Measurements from ENCODE around the gene CREBBP.

Gene CREBBP

DNA sequence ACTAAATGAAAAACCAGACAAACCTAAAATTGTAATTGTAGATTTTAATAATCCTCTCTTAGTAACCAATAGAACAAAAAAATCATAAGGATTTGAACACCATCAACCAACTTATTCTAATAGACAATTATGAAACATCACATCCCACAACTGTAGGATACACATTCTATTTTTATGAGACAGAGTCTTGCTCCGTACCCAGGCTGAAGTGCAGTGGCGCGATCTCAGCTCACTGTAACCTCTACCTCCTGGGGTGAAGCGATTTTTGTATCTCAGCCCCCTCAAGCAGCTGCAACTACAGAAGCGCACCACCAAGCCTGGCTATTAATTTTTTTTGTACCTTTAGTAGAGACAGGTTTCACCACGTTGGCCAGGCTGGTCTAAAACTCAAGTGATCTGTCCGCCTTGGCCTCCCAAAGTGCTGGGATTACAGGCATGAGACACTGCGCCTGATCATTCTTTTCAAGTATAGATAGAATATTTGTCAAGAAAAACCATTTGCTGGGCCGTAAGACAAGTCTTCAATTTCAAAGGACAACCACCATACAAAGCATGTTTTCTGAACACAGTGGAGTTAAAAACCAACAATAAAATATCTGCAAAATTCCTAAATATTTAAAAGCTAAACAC is 49.8 kb downstream of the CREBBP start:
- TF ChIP-seq POU2F2 (IDR thresholded peaks at IDR 0.05; ENCODE audit: low read depth, low read length): no peak
- TF ChIP-seq POLR2AphosphoS5 (IDR thresholded peaks at IDR 0.05; ENCODE audit: low read depth, low read length): no peak
- TF ChIP-seq POLR2A (IDR thresholded peaks at IDR 0.05; ENCODE audit: low read depth, low read length): no peak
- TF ChIP-seq PAX5 (IDR thresholded peaks at IDR 0.05; ENCODE audit: insufficient read depth, low read length, severe bottlenecking): no peak
- no peak for TF ChIP-seq TAF1 (IDR thresholded peaks at IDR 0.05; ENCODE audit: low read depth, low read length)
- no peak for TF ChIP-seq SPI1 (IDR thresholded peaks at IDR 0.05; ENCODE audit: low read depth, low read length)
- DNase-seq (ENCODE audit: insufficient read length, low spot score): no peak
- FAIRE-seq: no peak

GRCh38 chr16:3829631-3830536 is 50.6 kb downstream of the CREBBP start:
- TF ChIP-seq POU2F2 (IDR thresholded peaks at IDR 0.05; ENCODE audit: low read depth, low read length): no peak
- no peak for TF ChIP-seq POLR2AphosphoS5 (IDR thresholded peaks at IDR 0.05; ENCODE audit: low read depth, low read length)
- TF ChIP-seq PAX5 (IDR thresholded peaks at IDR 0.05; ENCODE audit: insufficient read depth, low read length, severe bottlenecking): no peak
- TF ChIP-seq SPI1 (IDR thresholded peaks at IDR 0.05; ENCODE audit: low read depth, low read length): no peak
- no peak for TF ChIP-seq TAF1 (IDR thresholded peaks at IDR 0.05; ENCODE audit: low read depth, low read length)
- no peak for TF ChIP-seq POLR2A (IDR thresholded peaks at IDR 0.05; ENCODE audit: low read depth, low read length)
- FAIRE-seq: no peak

DNA sequence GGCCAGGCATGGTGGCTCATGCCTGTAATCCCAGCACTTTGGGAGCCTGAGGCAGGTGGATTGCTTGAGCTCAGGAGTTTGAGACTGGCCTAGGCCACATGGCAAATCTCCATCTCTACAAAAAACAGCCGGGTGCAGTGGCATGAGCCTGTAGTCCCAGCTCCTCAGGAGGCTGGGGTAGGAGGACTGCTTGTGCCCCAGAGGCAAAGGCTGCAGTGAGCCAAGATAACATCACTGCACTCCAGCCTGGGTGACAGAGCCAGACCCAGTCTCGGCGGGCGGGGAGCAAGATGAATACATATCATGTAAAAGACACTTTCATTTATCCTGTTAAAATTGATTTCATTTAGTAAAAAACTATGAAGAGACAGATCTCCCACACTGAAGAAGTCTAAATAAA is 54.6 kb downstream of the CREBBP start:
- DNase-seq (ENCODE audit: insufficient read length, low spot score) (no peak), FAIRE-seq (no peak)
- no peak for TF ChIP-seq POLR2A (IDR thresholded peaks at IDR 0.05; ENCODE audit: low read depth, low read length)
- TF ChIP-seq PAX5 (IDR thresholded peaks at IDR 0.05; ENCODE audit: insufficient read depth, low read length, severe bottlenecking): no peak
- TF ChIP-seq POU2F2 (IDR thresholded peaks at IDR 0.05; ENCODE audit: low read depth, low read length): no peak
- no peak for TF ChIP-seq SPI1 (IDR thresholded peaks at IDR 0.05; ENCODE audit: low read depth, low read length)

More at GRCh38 chr16:3829631-3830536, 50.6 kb downstream of the CREBBP start:
- DNase-seq (ENCODE audit: insufficient read length, low spot score): no peak

DNA sequence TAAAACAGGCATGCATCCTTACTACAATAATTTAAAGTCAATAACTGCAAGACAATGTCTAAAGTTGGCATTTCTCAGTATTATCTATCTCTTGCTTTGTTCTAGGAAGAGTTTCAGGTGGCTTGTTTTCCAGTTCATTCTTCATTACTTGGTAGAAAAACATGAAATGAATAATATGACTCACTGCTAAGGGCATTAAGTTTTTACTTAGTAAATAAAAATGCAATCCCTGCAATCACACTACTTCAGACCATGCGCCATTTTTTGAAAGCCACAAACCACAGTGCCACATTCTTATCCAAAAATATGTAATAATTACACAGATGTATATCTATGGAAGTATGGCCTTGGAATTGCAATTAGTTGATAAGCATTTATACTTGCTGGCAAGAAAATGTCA is 55.4 kb downstream of the CREBBP start:
- no peak for FAIRE-seq
- no peak for DNase-seq (ENCODE audit: insufficient read length, low spot score)
- TF ChIP-seq POLR2AphosphoS5 (IDR thresholded peaks at IDR 0.05; ENCODE audit: low read depth, low read length) (no peak), PAX5 (IDR thresholded peaks at IDR 0.05; ENCODE audit: insufficient read depth, low read length, severe bottlenecking) (no peak), POLR2A (IDR thresholded peaks at IDR 0.05; ENCODE audit: low read depth, low read length) (no peak), SPI1 (IDR thresholded peaks at IDR 0.05; ENCODE audit: low read depth, low read length) (no peak), TAF1 (IDR thresholded peaks at IDR 0.05; ENCODE audit: low read depth, low read length) (no peak), POU2F2 (IDR thresholded peaks at IDR 0.05; ENCODE audit: low read depth, low read length) (no peak)

DNA sequence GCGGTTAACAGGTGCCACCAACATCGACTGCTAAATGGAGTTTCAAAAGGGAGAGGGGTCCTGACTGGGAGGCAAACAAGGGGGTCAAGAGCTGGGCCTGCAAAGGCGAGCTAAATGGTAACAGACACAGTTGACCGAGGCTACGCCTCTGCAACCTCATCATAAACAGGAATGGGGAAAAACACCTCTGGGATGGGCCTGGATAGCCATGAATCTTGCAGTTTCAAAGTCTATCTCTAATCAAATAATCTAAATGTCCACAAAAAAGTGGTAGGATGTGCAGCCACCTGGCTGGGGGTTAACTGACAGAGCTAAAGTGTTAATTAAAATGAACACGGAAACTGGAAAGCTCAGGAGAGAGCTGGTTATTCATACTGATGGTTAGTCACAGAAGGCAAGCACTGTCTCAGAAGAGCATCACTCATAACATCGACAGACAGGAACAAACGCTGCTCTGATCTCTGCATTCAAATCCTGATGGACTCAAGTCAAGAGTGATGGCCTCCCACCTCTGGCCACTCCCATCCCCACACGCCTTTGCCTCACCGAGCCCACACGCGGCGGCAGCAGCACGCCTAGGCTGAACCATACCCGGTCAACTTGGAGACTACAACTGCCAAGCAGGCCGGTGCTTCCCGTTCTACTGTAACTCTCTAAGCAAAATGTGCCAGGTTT is 56.3 kb downstream of the CREBBP start:
- FAIRE-seq (no peak), DNase-seq (ENCODE audit: insufficient read length, low spot score) (no peak)
- TF ChIP-seq PAX5 (IDR thresholded peaks at IDR 0.05; ENCODE audit: insufficient read depth, low read length, severe bottlenecking) (no peak), TAF1 (IDR thresholded peaks at IDR 0.05; ENCODE audit: low read depth, low read length) (no peak), POU2F2 (IDR thresholded peaks at IDR 0.05; ENCODE audit: low read depth, low read length) (no peak), POLR2AphosphoS5 (IDR thresholded peaks at IDR 0.05; ENCODE audit: low read depth, low read length) (no peak), POLR2A (IDR thresholded peaks at IDR 0.05; ENCODE audit: low read depth, low read length) (no peak)

GRCh38 chr16:3823427-3823826 is 57.1 kb downstream of the CREBBP start:
- FAIRE-seq (no peak), DNase-seq (ENCODE audit: insufficient read length, low spot score) (no peak)
- TF ChIP-seq POU2F2 (IDR thresholded peaks at IDR 0.05; ENCODE audit: low read depth, low read length) (no peak), POLR2A (IDR thresholded peaks at IDR 0.05; ENCODE audit: low read depth, low read length) (no peak), TAF1 (IDR thresholded peaks at IDR 0.05; ENCODE audit: low read depth, low read length) (no peak), PAX5 (IDR thresholded peaks at IDR 0.05; ENCODE audit: insufficient read depth, low read length, severe bottlenecking) (no peak), POLR2AphosphoS5 (IDR thresholded peaks at IDR 0.05; ENCODE audit: low read depth, low read length) (no peak), SPI1 (IDR thresholded peaks at IDR 0.05; ENCODE audit: low read depth, low read length) (no peak)

- DNase-seq (ENCODE audit: insufficient read length, low spot score) (no peak), FAIRE-seq (no peak)
- TF ChIP-seq POU2F2 (IDR thresholded peaks at IDR 0.05; ENCODE audit: low read depth, low read length): no peak
- no peak for TF ChIP-seq POLR2AphosphoS5 (IDR thresholded peaks at IDR 0.05; ENCODE audit: low read depth, low read length)
- TF ChIP-seq TAF1 (IDR thresholded peaks at IDR 0.05; ENCODE audit: low read depth, low read length): no peak
- TF ChIP-seq POLR2A (IDR thresholded peaks at IDR 0.05; ENCODE audit: low read depth, low read length): no peak
- no peak for TF ChIP-seq SPI1 (IDR thresholded peaks at IDR 0.05; ENCODE audit: low read depth, low read length)
- TF ChIP-seq PAX5 (IDR thresholded peaks at IDR 0.05; ENCODE audit: insufficient read depth, low read length, severe bottlenecking): no peak
Measured at GRCh38 chr16:3822366-3823045, 58.0 kb downstream of the CREBBP start.

DNA sequence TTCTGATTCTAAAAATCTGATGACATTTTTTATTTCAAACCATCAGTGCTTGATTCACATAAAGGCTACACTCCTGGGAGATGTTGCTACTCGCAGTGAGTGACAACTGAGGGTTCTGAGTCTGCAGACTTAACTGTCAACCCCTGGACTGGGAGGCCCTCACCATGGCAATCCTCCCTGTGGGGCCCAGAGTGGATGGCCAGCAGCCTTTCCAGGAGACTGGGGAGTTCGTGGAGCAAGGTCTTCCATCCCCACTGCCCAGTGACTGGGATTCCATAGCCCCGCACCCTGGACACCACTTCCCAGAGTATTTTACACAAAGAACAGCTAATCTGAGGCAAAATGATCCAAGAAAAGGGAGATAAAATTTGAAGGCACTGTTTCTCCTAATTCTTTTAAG is 59.3 kb downstream of the CREBBP start:
- no peak for TF ChIP-seq POU2F2 (IDR thresholded peaks at IDR 0.05; ENCODE audit: low read depth, low read length)
- TF ChIP-seq PAX5 (IDR thresholded peaks at IDR 0.05; ENCODE audit: insufficient read depth, low read length, severe bottlenecking): no peak
- TF ChIP-seq POLR2AphosphoS5 (IDR thresholded peaks at IDR 0.05; ENCODE audit: low read depth, low read length): no peak
- no peak for TF ChIP-seq TAF1 (IDR thresholded peaks at IDR 0.05; ENCODE audit: low read depth, low read length)
- no peak for TF ChIP-seq POLR2A (IDR thresholded peaks at IDR 0.05; ENCODE audit: low read depth, low read length)
- TF ChIP-seq SPI1 (IDR thresholded peaks at IDR 0.05; ENCODE audit: low read depth, low read length): no peak
- DNase-seq (ENCODE audit: insufficient read length, low spot score) (no peak), FAIRE-seq (no peak)
